Endodermal cell (in vitro differentiated cells): ENCODE data around the gene CHPF2. TPM values are rescaled to one million over a fixed set of nuclear protein-coding genes. Genes with fewer than 3 reads are reported as not detected.

Source experiments
- DNase-seq: peaks from one replicate; pipeline ENCODE4 v3.0.0-alpha.2; 2017
- H3K27ac ChIP-seq: 2 replicates; pipeline ENCODE4 v1.5.1; 2013; ENCODE audit warnings: mild to moderate bottlenecking, low read depth, low read length, moderate library complexity
- H3K27me3 ChIP-seq: 2 replicates; pipeline ENCODE4 v1.6.1; 2013; ENCODE audit warnings: mild to moderate bottlenecking, low read length, moderate library complexity; ENCODE audit not compliant: insufficient read depth, control insufficient read depth, poor library complexity, severe bottlenecking
- H3K36me3 ChIP-seq: 2 replicates; pipeline ENCODE4 v1.7.0; 2013; ENCODE audit warnings: mild to moderate bottlenecking, low read length, moderate library complexity; ENCODE audit not compliant: control insufficient read depth, insufficient read depth
- H3K4me1 ChIP-seq: one replicate; pipeline ENCODE4 v1.7.0; 2013; ENCODE audit warnings: low read length; ENCODE audit not compliant: control insufficient read depth, insufficient read depth
- H3K4me3 ChIP-seq: 2 replicates; pipeline ENCODE4 v1.5.1; 2013; ENCODE audit warnings: mild to moderate bottlenecking, low read length, moderate library complexity
- H3K9ac ChIP-seq: 2 replicates; pipeline ENCODE4 v1.6.1; 2013; ENCODE audit warnings: mild to moderate bottlenecking, low read length, moderate library complexity; ENCODE audit not compliant: poor library complexity, severe bottlenecking; ENCODE audit errors: extremely low read depth
- H3K9me3 ChIP-seq: 2 replicates; pipeline ENCODE4 v1.6.1; 2013; ENCODE audit warnings: mild to moderate bottlenecking, low read length, moderate library complexity; ENCODE audit not compliant: control insufficient read depth
- H3K27ac Mint-ChIP-seq: 2 replicates; pipeline ENCODE4 v1.8.0; 2020; ENCODE audit warnings: mixed read lengths
- H3K27me3 Mint-ChIP-seq: 2 replicates; pipeline ENCODE4 v1.8.0; 2021; ENCODE audit warnings: mild to moderate bottlenecking, mixed read lengths; ENCODE audit not compliant: insufficient read depth
- H3K36me3 Mint-ChIP-seq: 2 replicates; pipeline ENCODE4 v1.8.0; 2020; ENCODE audit warnings: low read depth, mixed read lengths
- H3K4me1 Mint-ChIP-seq: 2 replicates; pipeline ENCODE4 v1.8.0; 2020; ENCODE audit warnings: mixed read lengths
- H3K4me3 Mint-ChIP-seq: 2 replicates; pipeline ENCODE4 v1.8.0; 2020; ENCODE audit warnings: mild to moderate bottlenecking, moderate library complexity, mixed read lengths
- H3K9me3 Mint-ChIP-seq: 2 replicates; pipeline ENCODE4 v1.8.0; 2020; ENCODE audit warnings: mild to moderate bottlenecking, mixed read lengths
- WGBS, 2 experiments: methylation state at CpG; one replicate each; pipeline versions ENCODE4 v1.1.5 to v1.1.7; 2013; ENCODE audit warnings: missing lambda C conversion rate in 2 of 2, mixed read lengths in 1 of 2; ENCODE audit not compliant: insufficient coverage in 1 of 2, insufficient read length in 1 of 2; 5-methylcytosine and 5-hydroxymethylcytosine counted together
- total RNA-seq, 2 donors: library from RNA; stranded (reverse); fragmentation: NEBNext Ultra II Directional in 1 of 2; extraction: Animal tissue kit (Norgen Biotek cat#: 25700) in 1 of 2; gene quantifications; 2 replicates in 1 of 2; 3 replicates in 1 of 2; pipeline ENCODE4 v1.2.1, GENCODE V29; 2021
- TF ChIP-seq, protein P1 (sequence below): fragments of 200-600 bp; sonication (generic); conservative IDR thresholded peaks from 2 replicates; pipeline ENCODE4 v1.5.0; 2021; ENCODE audit warnings: antibody characterized with exemption, mild to moderate bottlenecking

The CHPF2 gene
- total RNA-seq, 2 donors from 2014 or later = 31.9 to 35.6 TPM

DNA sequence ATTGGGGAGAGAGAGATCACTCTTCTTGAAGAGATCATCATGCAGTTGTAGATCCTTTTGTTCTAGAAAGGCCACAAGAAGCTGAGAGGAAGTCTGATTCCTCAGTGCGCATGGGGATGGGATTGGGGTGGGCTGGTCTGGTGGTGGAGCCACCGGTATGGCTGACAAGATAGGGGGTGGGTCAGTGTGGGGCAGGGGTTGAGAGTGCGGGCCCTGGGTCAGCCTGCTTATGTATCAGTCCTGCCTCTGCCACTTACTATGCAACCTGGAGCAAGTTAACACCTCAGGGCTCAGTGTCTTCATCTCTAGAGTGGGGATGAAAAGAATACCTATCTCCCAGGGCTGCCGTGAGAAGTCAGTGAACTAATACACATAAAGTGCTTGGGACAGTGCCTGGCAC, 8.3 kb downstream of the CHPF2 start:
- Mint-ChIP-seq H3K36me3 (peaks cover 42% of the 10 kb centered on the region), H3K9me3 (no peaks in the 10 kb centered on the region), H3K27me3 (peaks cover 3% of the 10 kb centered on the region), H3K27ac (peak overlapping the region; percentile 39), H3K4me3 (no peak overlapping the region), H3K4me1 (peaks cover 13% of the 10 kb centered on the region)
- no peak for DNase-seq
- no peak overlapping the region for H3K9ac ChIP-seq
- H3K27ac ChIP-seq = no peak overlapping the region
- 99 to 100% methylated on average over 1 to 4 of the region's 4 CpGs for WGBS, 2 experiments
- H3K27me3 ChIP-seq = no peaks in the 10 kb centered on the region
- no peaks in the 10 kb centered on the region for H3K9me3 ChIP-seq
- peaks cover 8% of the 10 kb centered on the region for H3K4me1 ChIP-seq
- TF ChIP-seq, protein P1, sequence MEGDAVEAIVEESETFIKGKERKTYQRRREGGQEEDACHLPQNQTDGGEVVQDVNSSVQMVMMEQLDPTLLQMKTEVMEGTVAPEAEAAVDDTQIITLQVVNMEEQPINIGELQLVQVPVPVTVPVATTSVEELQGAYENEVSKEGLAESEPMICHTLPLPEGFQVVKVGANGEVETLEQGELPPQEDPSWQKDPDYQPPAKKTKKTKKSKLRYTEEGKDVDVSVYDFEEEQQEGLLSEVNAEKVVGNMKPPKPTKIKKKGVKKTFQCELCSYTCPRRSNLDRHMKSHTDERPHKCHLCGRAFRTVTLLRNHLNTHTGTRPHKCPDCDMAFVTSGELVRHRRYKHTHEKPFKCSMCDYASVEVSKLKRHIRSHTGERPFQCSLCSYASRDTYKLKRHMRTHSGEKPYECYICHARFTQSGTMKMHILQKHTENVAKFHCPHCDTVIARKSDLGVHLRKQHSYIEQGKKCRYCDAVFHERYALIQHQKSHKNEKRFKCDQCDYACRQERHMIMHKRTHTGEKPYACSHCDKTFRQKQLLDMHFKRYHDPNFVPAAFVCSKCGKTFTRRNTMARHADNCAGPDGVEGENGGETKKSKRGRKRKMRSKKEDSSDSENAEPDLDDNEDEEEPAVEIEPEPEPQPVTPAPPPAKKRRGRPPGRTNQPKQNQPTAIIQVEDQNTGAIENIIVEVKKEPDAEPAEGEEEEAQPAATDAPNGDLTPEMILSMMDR = no peak
- peaks cover 58% of the 10 kb centered on the region for H3K36me3 ChIP-seq
- no peak overlapping the region for H3K4me3 ChIP-seq

DNA sequence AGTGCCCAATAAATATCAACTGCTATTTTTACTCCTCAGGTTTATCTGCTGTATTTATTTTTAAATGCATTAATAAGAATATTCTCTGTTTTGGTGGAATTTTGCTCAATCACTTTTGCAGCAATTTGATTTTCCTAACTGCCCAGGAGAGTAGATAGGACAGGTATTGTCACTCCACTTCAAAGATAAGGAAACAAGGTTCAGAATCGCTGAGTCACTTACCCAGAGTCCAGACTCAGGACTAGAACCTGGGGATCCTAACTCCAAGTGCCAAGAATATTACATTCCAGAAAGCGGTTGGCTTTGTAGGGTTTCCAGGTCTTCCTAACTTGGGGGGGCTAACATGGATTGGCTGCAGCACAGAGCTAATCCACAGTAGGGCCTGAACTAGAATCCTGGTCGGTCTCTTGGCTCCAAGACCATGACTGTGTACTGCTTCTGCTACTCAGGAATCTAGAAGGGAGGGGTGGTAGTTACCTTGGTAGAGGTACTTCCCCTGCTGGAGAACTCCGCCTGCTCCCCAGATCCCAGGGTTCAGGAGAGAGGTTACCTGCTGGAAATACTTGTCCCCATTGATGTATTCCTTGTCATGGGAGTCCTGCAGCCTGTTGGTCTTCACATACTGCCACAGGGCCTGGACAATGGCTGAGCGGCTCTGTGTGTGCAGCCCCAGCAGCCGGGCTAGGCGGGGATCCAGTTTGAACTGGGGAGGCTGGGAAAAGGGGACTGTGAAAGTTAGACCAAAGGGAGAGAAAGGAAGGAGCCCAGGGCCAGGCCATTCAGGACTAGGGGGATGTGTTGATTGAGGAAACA, 8.9 kb downstream of the CHPF2 start:
- Mint-ChIP-seq H3K4me1 (peaks cover 15% of the 10 kb centered on the region), H3K27me3 (peaks cover 7% of the 10 kb centered on the region), H3K27ac (peak overlapping the region; percentile 59), H3K9me3 (no peaks in the 10 kb centered on the region), H3K36me3 (peaks cover 41% of the 10 kb centered on the region), H3K4me3 (no peak overlapping the region)
- peaks cover 56% of the 10 kb centered on the region for H3K36me3 ChIP-seq
- WGBS, 2 experiments = 95 to 96% methylated on average over 4 to 7 of the region's 7 CpGs
- peak; percentile 38 for DNase-seq
- no peaks in the 10 kb centered on the region for H3K9me3 ChIP-seq
- H3K9ac ChIP-seq = no peak overlapping the region
- H3K27ac ChIP-seq = no peak overlapping the region
- TF ChIP-seq, protein P1 = no peak
- no peaks in the 10 kb centered on the region for H3K27me3 ChIP-seq
- H3K4me3 ChIP-seq = no peak overlapping the region
- H3K4me1 ChIP-seq = peaks cover 8% of the 10 kb centered on the region

DNA sequence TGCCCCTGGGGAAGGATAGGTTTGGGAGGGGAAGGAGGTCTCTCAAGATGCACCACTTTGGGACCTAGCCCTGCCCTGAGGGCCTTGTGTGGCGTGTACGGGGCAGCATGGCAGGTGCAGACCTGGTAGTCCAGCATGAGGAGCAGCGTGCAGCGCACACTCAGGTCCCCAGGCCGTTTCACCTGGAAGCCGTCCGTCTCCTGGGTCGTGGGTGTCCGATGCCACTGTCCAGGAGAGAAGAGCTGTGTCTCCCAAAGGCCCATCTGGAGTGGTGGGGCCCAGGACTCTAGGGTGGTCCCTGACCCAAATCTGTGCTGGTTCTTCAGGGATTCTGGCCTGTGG, 9.4 kb downstream of the CHPF2 start:
- TF ChIP-seq, protein P1 = no peak
- 96 to 100% methylated on average over 4 to 9 of the region's 9 CpGs for whole genome bisulfite sequencing, 2 experiments
- no peak overlapping the region for H3K27ac ChIP-seq
- Mint-ChIP-seq H3K27me3 (peaks cover 12% of the 10 kb centered on the region), H3K27ac (peak overlapping the region; percentile 59), H3K4me1 (peaks cover 21% of the 10 kb centered on the region), H3K4me3 (no peak overlapping the region), H3K36me3 (peaks cover 35% of the 10 kb centered on the region), H3K9me3 (no peaks in the 10 kb centered on the region)
- H3K27me3 ChIP-seq = no peaks in the 10 kb centered on the region
- H3K4me1 ChIP-seq = peaks cover 11% of the 10 kb centered on the region
- peak; percentile 40 for DNase-seq
- peaks cover 53% of the 10 kb centered on the region for H3K36me3 ChIP-seq
- H3K9ac ChIP-seq = no peak overlapping the region
- no peak overlapping the region for H3K4me3 ChIP-seq
- H3K9me3 ChIP-seq = no peaks in the 10 kb centered on the region
